Dendritic cell treated with granulocyte-macrophage colony-stimulating factor and Interleukin-4, amounts not matched to agents 40 ng/mL and 50 ng/mL, for 4 days (primary cell): Measurements from ENCODE around the gene PPP2R5C.

Source experiments
- H3K27ac Mint-ChIP-seq: one replicate; pipeline ENCODE4 v1.8.0; 2022; ENCODE audit warnings: mild to moderate bottlenecking, mixed read lengths
- H3K27me3 Mint-ChIP-seq: one replicate; pipeline ENCODE4 v1.8.0; 2022; ENCODE audit warnings: mild to moderate bottlenecking, mixed read lengths
- H3K36me3 Mint-ChIP-seq: one replicate; pipeline ENCODE4 v1.8.0; 2022; ENCODE audit warnings: low read depth, mixed read lengths
- H3K4me1 Mint-ChIP-seq: one replicate; pipeline ENCODE4 v1.8.0; 2022; ENCODE audit warnings: low read depth, mixed read lengths
- H3K4me3 Mint-ChIP-seq: one replicate; pipeline ENCODE4 v1.8.0; 2022; ENCODE audit warnings: mild to moderate bottlenecking, moderate library complexity, mixed read lengths
- H3K9me3 Mint-ChIP-seq: one replicate; pipeline ENCODE4 v1.8.0; 2022; ENCODE audit warnings: mixed read lengths
- intact Hi-C: fragments of 100-400 bp; cut with micrococcal nuclease; formaldehyde crosslinking; loops from one replicate; pipeline ENCODE4 v1.15.0; 2022

The PPP2R5C gene

DNA sequence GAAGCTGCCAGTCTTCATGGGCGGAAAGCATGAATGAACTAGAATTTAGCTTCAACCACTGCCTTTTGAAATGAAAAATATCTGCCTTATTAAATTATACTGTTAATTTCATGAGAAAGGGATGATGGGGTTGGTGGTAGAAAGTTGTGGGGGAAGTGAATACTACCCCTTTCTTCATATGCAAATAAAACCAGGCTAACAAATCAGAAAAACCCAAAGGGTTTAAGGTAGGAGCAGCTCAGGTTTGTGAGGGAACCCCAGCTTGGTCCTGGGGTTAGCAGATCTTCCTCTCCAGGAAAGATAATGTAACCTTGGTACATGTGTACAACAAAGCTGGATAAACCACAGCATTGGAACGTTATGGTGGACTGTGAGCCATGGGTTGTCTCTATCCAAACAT, 84.0 kb downstream of the PPP2R5C start:
- peaks cover 61% of the 10 kb centered on the region for H3K36me3 Mint-ChIP-seq
- H3K27ac Mint-ChIP-seq: no peak overlapping the region

DNA sequence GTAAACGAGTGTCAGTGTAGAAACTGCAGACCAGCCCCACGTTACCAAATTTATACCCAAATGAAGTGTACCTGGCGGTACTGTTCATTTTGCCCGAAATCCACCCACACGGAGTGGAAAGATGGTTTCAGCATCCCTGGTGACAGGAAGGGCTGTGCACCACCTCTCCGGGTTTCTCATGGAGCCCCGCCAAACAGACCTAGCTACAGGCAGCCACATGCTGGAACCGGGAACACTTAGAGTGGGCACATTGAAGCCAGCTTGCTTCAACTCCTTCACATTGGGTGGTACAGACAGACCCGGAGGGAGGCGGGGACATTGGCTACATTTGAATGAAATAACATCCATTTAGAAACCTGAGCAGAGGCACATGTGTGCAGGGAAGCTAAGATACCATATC, 84.4 kb downstream of the PPP2R5C start:
- H3K9me3 Mint-ChIP-seq: no peaks in the 10 kb centered on the region
- intact Hi-C loops: no loop called here

More for the DNA sequence above, 84.0 kb downstream of the PPP2R5C start:
- H3K9me3 Mint-ChIP-seq: no peaks in the 10 kb centered on the region
- no peaks in the 10 kb centered on the region for H3K27me3 Mint-ChIP-seq
- H3K4me1 Mint-ChIP-seq: peaks cover 57% of the 10 kb centered on the region
- intact Hi-C loops: no loop called here
- no peak overlapping the region for H3K4me3 Mint-ChIP-seq

DNA sequence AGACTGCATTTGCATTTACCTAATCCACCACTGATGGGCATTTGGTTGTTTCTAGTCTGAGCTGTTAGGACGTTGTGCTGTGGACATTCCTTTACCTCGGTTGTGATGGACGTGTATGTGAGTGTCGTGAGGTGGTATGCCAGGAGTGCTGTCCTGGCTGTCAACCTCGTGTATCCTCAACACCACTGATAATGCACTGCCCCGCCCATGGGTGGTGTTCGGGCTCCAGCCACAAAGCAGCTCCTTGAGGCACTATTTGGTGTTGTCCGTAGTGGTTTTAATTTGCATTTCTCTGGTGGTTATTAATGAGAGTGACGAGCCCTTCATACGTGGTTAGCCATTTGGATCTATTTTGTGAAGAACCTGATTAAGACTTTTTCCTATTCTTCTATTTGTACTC, 87.6 kb downstream of the PPP2R5C start:
- intact Hi-C loops: no loop called here
- Mint-ChIP-seq H3K27me3 (no peaks in the 10 kb centered on the region), H3K9me3 (no peaks in the 10 kb centered on the region), H3K36me3 (peaks cover 42% of the 10 kb centered on the region), H3K27ac (peak overlapping the region; percentile 2), H3K4me1 (peaks cover 72% of the 10 kb centered on the region), H3K4me3 (no peak overlapping the region)

More for the DNA sequence above, 84.4 kb downstream of the PPP2R5C start:
- Mint-ChIP-seq H3K27me3 (no peaks in the 10 kb centered on the region), H3K4me1 (peaks cover 61% of the 10 kb centered on the region), H3K4me3 (no peak overlapping the region), H3K36me3 (peaks cover 57% of the 10 kb centered on the region), H3K27ac (no peak overlapping the region)

DNA sequence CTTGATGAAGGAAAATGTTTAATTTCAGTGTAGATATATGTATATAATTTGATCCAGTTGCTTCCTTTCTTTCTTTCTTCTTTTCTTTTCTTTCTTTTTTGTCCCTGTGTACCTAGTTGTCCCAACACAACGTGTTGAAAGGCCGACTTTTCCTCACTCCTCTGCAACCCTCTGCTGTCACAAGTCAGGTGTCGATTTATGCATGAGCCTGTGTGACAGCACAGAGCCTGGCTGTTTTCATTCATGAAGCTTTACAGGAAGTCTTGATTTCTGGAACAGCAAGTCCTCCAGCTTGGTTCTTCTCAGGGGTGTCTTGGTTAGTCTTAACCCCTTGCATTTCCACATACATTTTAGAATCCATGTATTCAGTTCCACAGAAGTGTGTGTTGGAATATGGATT, 88.1 kb downstream of the PPP2R5C start:
- no peaks in the 10 kb centered on the region for H3K27me3 Mint-ChIP-seq
- peak overlapping the region; percentile 2 for H3K27ac Mint-ChIP-seq
- peaks cover 73% of the 10 kb centered on the region for H3K4me1 Mint-ChIP-seq
- peaks cover 38% of the 10 kb centered on the region for H3K36me3 Mint-ChIP-seq
- H3K9me3 Mint-ChIP-seq: no peaks in the 10 kb centered on the region
- intact Hi-C loops: no loop called here
- H3K4me3 Mint-ChIP-seq: no peak overlapping the region

DNA sequence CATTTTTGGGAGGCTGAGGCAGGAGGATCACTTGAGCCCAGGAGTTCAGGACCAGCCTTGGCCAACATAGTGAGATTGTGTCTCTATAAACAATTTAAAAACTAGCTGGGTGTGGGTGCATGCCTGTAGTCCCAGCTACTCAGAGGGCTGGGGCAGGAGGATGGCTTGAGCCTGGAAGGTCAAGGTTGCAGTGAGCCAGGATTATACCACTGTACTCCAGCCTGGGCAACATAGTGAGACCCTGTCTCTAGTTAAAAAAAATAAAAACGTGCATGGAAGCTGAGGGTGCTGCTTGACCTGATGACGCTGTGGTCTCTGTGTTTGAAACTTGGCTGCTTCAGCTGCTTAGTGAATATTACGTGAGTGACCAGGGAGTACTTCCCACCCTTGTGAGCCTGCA, 89.7 kb downstream of the PPP2R5C start:
- Mint-ChIP-seq H3K4me3 (no peak overlapping the region), H3K36me3 (peaks cover 28% of the 10 kb centered on the region), H3K27me3 (no peaks in the 10 kb centered on the region), H3K4me1 (peaks cover 85% of the 10 kb centered on the region), H3K27ac (peak overlapping the region; percentile 57), H3K9me3 (no peaks in the 10 kb centered on the region)
- intact Hi-C loops: no loop called here

DNA sequence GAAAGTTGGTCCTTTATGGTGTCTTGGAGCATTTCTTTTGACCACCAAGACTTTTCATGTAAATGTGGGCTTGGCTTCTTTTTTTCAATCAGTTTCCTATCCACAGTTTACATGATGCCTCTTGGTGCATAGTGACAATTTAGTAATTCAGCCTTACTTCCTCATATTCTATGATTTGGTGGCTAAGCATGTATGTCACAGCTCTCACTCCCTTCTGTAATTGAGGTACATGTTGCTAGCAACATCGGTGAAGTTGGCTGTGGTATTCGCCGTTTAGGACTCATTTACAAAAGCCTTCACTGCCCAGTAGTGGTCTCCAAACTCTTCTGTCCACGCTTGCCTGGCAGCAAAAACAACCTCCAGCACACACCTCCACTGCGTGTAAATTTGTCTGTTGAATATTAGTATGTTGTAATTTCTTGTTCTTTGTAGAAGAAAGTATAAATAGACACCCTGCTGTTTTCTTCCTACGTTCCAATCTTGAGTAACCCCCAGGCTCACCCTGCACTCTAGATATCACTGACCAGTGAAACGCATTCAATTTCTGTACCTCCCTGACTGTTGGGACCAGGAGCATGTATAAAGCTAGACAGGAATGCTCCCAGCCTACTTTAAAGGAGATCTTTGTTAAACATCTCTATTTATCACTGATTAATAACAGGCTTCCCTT, 90.4 kb downstream of the PPP2R5C start:
- Mint-ChIP-seq H3K4me1 (peaks cover 85% of the 10 kb centered on the region), H3K27ac (peak overlapping the region; percentile 57), H3K4me3 (no peak overlapping the region), H3K36me3 (peaks cover 33% of the 10 kb centered on the region), H3K9me3 (no peaks in the 10 kb centered on the region), H3K27me3 (no peaks in the 10 kb centered on the region)
- intact Hi-C loops: no loop called here

DNA sequence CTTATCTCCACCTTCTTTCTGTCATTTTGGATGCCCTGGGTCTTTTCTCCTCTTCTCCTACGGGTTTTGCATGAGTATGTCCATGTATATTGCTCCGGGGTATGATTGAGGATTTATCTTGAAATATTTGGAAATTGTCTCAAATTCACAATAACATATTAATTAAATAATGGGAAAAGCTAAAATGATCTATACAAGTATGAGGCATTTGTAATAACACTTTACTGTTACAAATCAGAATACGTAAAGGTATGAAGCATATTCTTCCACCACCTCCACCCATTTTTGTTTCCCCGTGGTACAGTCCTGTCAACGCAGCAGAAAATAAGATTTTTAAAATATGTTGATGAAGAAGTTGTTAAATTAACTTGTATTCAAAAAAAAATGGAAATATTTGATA, 91.3 kb downstream of the PPP2R5C start:
- Mint-ChIP-seq H3K4me1 (peaks cover 79% of the 10 kb centered on the region), H3K36me3 (peaks cover 34% of the 10 kb centered on the region), H3K4me3 (no peak overlapping the region), H3K27me3 (no peaks in the 10 kb centered on the region), H3K9me3 (no peaks in the 10 kb centered on the region), H3K27ac (no peak overlapping the region)
- intact Hi-C loops: no loop called here

DNA sequence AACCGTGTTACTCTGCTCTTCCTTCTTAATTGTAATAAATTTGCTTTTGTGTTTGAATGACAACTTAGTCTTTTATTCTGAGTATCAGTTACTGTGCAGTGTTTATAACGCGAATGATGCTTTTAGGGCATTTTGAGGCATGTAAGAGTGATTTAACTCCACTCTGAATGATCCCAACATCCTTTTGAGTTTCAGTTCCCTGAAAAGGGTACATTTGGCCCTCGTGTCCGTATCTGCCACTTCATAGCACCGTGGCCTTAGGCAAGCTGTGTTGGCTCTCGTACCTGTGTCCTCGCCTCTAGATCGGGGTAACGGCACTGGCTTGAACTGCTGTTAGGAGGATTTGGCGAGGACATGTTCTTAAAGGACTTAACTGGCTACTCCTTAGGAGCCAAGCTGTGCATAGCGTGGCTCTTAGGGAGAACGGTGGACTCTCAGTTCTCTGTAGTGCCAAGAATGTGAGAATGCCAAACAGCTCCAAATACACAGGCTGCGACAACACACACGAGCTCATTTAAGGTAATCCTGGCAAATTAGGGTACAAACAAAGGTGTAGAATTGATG, 92.0 kb downstream of the PPP2R5C start:
- no peak overlapping the region for H3K4me3 Mint-ChIP-seq

DNA sequence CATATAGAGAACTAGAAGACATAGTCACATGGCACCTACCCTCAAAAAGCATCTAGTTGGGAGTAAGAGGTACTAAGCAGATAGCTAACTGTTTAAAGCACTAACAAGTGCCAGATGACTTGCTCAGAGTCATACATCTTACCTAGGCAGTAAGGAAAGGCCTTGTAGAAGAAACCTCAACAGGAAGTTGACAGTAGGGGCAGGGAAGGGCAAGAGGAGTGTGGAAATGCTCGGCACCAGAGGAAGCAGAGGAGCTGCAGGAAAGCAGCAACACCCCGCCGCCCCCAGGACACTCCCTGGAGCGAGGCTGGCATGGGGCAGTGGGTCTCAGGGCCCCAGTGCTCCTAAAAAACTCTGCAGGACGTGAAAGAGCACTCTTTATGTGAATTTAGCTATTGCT, 92.9 kb downstream of the PPP2R5C start:
- no peaks in the 10 kb centered on the region for H3K27me3 Mint-ChIP-seq
- peaks cover 75% of the 10 kb centered on the region for H3K4me1 Mint-ChIP-seq
- H3K9me3 Mint-ChIP-seq: no peaks in the 10 kb centered on the region
- peak overlapping the region; percentile 60 for H3K27ac Mint-ChIP-seq
- intact Hi-C loops: no loop called here
- no peak overlapping the region for H3K4me3 Mint-ChIP-seq
- H3K36me3 Mint-ChIP-seq: peaks cover 35% of the 10 kb centered on the region

More for the DNA sequence above, 92.0 kb downstream of the PPP2R5C start:
- no peaks in the 10 kb centered on the region for H3K9me3 Mint-ChIP-seq
- H3K36me3 Mint-ChIP-seq: peaks cover 35% of the 10 kb centered on the region
- intact Hi-C loops: no loop called here
- H3K27ac Mint-ChIP-seq: peak overlapping the region; percentile 60
- peaks cover 79% of the 10 kb centered on the region for H3K4me1 Mint-ChIP-seq
- no peaks in the 10 kb centered on the region for H3K27me3 Mint-ChIP-seq

DNA sequence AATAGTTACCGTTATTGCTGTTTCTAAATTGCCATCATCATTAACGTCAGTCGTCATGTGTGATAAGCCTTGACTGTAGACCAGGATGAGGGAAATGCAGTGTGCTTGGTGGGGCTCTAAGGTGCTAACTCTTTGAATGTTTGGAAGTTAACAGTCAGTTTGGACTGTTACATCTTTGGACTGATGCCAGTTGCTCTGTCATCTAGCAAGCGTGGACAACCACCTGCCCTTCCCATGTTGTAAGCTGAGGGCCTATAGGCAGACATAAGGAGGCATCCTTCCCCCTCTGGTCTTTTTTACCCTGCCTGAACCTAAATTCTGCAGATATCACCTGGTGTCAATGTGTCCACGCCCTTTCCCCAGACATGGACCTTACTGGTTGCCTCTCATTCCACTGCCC, 94.4 kb downstream of the PPP2R5C start:
- H3K27me3 Mint-ChIP-seq: no peaks in the 10 kb centered on the region
- H3K4me1 Mint-ChIP-seq: peaks cover 63% of the 10 kb centered on the region
- intact Hi-C loops: no loop called here
- no peaks in the 10 kb centered on the region for H3K9me3 Mint-ChIP-seq
- no peak overlapping the region for H3K27ac Mint-ChIP-seq
- peaks cover 46% of the 10 kb centered on the region for H3K36me3 Mint-ChIP-seq
- no peak overlapping the region for H3K4me3 Mint-ChIP-seq

DNA sequence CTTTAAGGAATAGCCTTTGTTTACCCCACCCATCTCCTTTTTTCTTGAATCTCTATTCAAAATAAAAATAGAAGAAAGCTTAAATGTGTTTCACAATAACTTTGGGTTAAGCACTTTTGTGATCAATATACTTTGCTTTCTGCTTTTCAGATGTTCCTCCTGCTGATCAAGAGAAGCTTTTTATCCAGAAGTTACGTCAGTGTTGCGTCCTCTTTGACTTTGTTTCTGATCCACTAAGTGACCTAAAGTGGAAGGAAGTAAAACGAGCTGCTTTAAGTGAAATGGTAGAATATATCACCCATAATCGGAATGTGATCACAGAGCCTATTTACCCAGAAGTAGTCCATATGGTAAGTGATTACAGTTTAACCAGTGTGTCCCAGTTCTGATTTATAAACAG, 95.0 kb downstream of the PPP2R5C start:
- Mint-ChIP-seq H3K27me3 (no peaks in the 10 kb centered on the region), H3K4me1 (peaks cover 57% of the 10 kb centered on the region), H3K4me3 (no peak overlapping the region), H3K36me3 (peaks cover 49% of the 10 kb centered on the region), H3K27ac (no peak overlapping the region), H3K9me3 (no peaks in the 10 kb centered on the region)
- intact Hi-C loops: no loop called here

DNA sequence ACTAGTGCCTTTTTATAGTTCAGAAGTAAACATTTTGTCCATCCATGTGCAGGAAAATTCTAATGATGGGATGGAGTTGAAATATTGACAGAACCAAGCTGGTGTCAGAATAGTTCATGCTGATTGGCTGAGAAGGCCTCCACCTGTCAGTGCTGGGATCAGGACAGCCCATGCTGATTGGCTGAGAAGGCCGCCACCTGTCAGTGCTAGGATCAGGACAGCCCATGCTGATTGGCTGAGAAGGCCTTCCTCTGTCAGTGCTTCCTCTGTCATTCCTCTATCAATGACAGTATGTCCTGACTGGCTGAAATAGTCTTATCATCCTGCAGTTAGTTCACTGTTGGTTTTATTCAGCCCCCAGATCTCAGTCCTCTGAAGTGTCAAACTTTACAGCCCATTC, 95.7 kb downstream of the PPP2R5C start:
- Mint-ChIP-seq H3K9me3 (no peaks in the 10 kb centered on the region), H3K4me3 (no peak overlapping the region), H3K27ac (no peak overlapping the region), H3K36me3 (peaks cover 55% of the 10 kb centered on the region), H3K4me1 (peaks cover 50% of the 10 kb centered on the region), H3K27me3 (no peaks in the 10 kb centered on the region)
- intact Hi-C loops: no loop called here

DNA sequence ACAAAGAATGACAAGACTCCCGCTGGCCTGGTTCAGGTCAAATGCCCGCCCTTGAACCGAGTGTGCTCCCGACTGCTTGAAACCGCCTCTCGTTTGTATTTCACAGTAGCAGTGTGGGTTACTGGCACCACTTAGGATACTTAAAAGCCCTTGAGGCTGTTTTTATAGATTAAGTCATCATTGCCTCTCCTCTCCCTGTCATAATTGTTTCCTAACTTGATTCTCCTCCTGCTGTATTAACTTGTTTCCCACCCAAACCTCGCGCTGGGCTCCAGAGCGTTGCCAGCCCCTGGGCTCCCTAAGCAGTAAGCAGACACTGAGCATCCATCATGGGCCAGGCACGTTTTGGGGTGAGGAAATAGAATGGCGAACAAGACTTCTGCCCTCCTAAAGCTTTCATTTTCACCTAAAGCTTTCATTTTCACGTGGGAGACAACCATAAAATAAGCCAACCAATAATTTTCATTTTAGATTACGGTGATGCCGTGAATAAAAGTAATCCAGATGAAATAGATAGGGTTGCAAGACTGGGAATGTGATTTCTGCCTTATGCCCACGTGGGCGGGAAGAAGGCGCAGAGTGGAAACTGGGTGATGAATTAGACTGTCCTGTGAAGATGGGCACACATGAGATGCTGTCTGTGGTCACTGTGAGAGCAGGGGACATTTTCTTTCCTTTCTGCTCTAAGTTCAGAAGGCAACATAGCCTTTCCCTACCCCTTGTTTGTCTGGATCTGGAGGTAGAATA, 97.5 kb downstream of the PPP2R5C start:
- intact Hi-C loops: no loop called here
- H3K36me3 Mint-ChIP-seq: peaks cover 66% of the 10 kb centered on the region
- no peaks in the 10 kb centered on the region for H3K27me3 Mint-ChIP-seq
- no peaks in the 10 kb centered on the region for H3K9me3 Mint-ChIP-seq
- no peak overlapping the region for H3K27ac Mint-ChIP-seq
- no peak overlapping the region for H3K4me3 Mint-ChIP-seq
- peaks cover 35% of the 10 kb centered on the region for H3K4me1 Mint-ChIP-seq

DNA sequence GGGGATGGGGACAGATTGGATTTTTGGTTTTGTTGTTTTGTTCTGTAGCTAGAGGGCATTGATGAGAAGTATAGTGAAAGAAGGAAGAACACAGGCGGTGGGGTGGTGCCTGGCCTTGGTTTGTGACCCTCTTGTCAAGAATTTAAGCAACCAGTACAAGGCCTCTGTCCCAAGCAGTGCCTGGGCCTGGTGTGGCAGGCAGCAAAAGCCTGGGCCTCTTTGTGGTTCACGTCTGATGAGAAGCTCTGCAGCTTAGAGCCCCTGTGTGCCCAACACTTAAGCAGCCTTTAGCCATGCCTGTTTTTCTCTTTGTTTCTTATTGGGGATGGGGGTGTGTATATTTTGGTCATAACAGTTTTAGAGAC, 98.0 kb downstream of the PPP2R5C start:
- Mint-ChIP-seq H3K36me3 (peaks cover 72% of the 10 kb centered on the region), H3K9me3 (no peaks in the 10 kb centered on the region), H3K27me3 (no peaks in the 10 kb centered on the region), H3K4me1 (peaks cover 31% of the 10 kb centered on the region), H3K4me3 (no peak overlapping the region), H3K27ac (no peak overlapping the region)
- intact Hi-C loops: no loop called here
